Endothelial cell (in vitro differentiated cells): ENCODE data around the gene ZNF219. TPM values are rescaled to one million over a fixed set of nuclear protein-coding genes. Genes with fewer than 3 reads are reported as not detected.

Experiments used
- DNase-seq: peaks from one replicate; pipeline ENCODE4 v3.0.0; 2021; ENCODE audit warnings: low spot score
- H3K27ac Mint-ChIP-seq: one replicate; pipeline ENCODE4 v1.8.0; 2021; ENCODE audit warnings: mixed read lengths, inconsistent platforms; ENCODE audit not compliant: unreplicated experiment
- H3K27me3 Mint-ChIP-seq: one replicate; pipeline ENCODE4 v1.8.0; 2021; ENCODE audit warnings: mild to moderate bottlenecking, moderate library complexity, mixed read lengths, inconsistent platforms; ENCODE audit not compliant: unreplicated experiment
- H3K36me3 Mint-ChIP-seq: one replicate; pipeline ENCODE4 v1.8.0; 2021; ENCODE audit warnings: mild to moderate bottlenecking, low read depth, mixed read lengths, inconsistent platforms; ENCODE audit not compliant: unreplicated experiment
- H3K4me1 Mint-ChIP-seq: one replicate; pipeline ENCODE4 v1.8.0; 2021; ENCODE audit warnings: mild to moderate bottlenecking, mixed read lengths, inconsistent platforms; ENCODE audit not compliant: unreplicated experiment
- H3K4me3 Mint-ChIP-seq: one replicate; pipeline ENCODE4 v1.8.0; 2021; ENCODE audit warnings: mild to moderate bottlenecking, mixed read lengths, inconsistent platforms; ENCODE audit not compliant: unreplicated experiment
- H3K9me3 Mint-ChIP-seq: one replicate; pipeline ENCODE4 v1.8.0; 2021; ENCODE audit warnings: mixed read lengths, inconsistent platforms; ENCODE audit not compliant: unreplicated experiment
- total RNA-seq: library from RNA; stranded (reverse); fragmentation: NEBNext Ultra II Directional; extraction: Animal tissue kit (Norgen Biotek cat#: 25700); gene quantifications from one replicate; pipeline ENCODE4 v1.2.1, GENCODE V29; 2021; ENCODE audit not compliant: unreplicated experiment
- TF ChIP-seq, protein P1 (sequence below): fragments of 200-600 bp; sonication (generic); IDR thresholded peaks from one replicate; pipeline ENCODE4 v1.5.0; 2021; ENCODE audit warnings: antibody characterized with exemption; ENCODE audit not compliant: unreplicated experiment

Gene ZNF219
- total RNA-seq, 1 donor from 2014 or later: 27.0 TPM

DNA sequence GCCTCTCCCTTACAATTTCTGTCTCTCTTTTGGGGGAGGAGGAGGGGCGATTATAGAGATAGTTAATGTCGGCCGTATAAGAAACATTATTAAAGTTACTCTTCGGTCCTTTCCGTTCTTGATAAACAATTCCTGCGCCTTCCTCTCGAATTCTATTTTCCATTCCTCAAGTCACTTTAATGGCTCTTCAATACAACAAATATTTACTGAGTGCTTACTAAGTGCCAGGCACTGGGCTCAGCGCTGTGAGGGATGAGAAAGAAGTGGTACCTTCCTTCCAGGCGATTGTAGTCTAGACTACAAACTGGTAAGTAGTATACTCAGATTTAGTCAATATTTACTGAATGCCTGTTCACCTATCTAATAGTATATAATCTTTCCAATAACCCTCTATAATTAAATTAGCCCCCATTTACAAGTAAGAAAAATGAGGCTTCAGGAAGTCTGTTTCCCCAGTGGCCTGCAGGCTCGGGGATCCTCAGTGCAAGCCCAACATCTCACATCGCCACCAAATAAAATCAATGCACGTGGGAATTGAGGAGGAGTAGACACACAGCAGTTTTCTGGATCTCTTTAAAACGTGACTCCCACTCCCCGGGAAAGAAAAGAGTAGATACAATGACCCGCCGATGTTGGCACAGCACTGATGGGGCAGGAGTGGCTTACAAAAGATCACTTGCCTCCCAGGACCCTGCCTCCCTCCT lies 589 bp upstream of the ZNF219 start:
- Mint-ChIP-seq H3K36me3 (peaks cover 4% of the 10 kb centered on the region), H3K27me3 (peaks cover 8% of the 10 kb centered on the region), H3K4me3 (peak overlapping the region; percentile 94), H3K9me3 (no peaks in the 10 kb centered on the region), H3K4me1 (peaks cover 33% of the 10 kb centered on the region), H3K27ac (peak overlapping the region; percentile 82)
- no peak for DNase-seq
- TF ChIP-seq, protein P1, sequence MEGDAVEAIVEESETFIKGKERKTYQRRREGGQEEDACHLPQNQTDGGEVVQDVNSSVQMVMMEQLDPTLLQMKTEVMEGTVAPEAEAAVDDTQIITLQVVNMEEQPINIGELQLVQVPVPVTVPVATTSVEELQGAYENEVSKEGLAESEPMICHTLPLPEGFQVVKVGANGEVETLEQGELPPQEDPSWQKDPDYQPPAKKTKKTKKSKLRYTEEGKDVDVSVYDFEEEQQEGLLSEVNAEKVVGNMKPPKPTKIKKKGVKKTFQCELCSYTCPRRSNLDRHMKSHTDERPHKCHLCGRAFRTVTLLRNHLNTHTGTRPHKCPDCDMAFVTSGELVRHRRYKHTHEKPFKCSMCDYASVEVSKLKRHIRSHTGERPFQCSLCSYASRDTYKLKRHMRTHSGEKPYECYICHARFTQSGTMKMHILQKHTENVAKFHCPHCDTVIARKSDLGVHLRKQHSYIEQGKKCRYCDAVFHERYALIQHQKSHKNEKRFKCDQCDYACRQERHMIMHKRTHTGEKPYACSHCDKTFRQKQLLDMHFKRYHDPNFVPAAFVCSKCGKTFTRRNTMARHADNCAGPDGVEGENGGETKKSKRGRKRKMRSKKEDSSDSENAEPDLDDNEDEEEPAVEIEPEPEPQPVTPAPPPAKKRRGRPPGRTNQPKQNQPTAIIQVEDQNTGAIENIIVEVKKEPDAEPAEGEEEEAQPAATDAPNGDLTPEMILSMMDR: no peak

DNA sequence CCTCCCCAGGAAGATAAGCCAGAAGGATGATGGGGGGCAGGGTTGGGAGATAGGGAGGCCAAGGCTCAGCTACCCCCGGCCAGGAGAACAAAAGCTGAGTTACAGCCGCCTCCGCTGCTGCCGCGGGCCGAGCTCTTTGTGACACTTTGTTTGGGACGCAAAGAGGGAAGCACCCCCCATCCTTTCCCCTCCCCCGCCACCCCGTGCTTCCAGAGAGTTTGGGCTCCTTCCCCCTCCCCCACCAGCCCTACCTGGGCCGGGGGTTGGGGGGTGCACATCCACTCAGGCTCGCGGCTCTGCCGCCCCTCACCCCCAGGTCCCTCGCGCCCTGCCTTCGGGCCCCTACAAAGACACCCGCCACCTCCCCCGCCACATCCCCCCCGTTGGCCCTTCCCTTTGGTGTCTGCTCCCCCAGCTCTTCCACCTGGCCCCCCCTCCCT lies 799 bp downstream of the ZNF219 start:
- TF ChIP-seq, protein P1: no peak
- Mint-ChIP-seq H3K9me3 (no peaks in the 10 kb centered on the region), H3K36me3 (peaks cover 4% of the 10 kb centered on the region), H3K4me3 (peak overlapping the region; percentile 93), H3K27ac (peak overlapping the region; percentile 84), H3K4me1 (peaks cover 32% of the 10 kb centered on the region), H3K27me3 (peaks cover 8% of the 10 kb centered on the region)
- no peak for DNase-seq

DNA sequence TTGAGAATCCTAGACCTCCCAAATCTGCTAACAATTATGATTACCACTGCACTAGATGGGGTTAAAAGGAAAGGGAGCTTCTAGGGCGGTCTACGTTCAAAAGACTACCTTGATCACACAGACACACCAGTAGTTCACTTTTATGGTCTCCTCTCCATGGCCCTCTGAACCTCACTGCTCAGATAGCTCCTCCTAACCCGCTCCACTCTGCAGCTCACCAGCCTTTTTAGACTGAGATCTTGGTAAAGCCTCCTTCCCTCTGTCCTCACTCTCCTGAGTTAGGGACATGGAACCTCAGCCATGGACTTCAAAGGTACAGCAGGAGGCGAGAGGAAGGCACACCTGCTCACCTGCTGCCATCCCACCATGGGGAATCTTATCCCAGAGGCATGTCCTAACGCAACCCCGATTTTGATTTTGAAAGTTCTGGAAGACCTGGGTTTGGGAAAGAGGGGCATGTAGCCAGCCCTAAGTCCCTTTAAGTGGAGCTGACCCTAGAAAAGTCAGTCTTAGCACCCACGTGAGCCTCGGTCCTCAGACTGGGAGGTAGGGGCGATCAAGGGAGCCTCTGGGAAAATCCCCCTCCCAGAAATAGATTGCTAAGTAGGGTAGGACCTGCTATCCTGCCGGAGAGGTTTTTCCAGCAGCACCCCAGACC lies 1.3 kb downstream of the ZNF219 start:
- TF ChIP-seq, protein P1: no peak

DNA sequence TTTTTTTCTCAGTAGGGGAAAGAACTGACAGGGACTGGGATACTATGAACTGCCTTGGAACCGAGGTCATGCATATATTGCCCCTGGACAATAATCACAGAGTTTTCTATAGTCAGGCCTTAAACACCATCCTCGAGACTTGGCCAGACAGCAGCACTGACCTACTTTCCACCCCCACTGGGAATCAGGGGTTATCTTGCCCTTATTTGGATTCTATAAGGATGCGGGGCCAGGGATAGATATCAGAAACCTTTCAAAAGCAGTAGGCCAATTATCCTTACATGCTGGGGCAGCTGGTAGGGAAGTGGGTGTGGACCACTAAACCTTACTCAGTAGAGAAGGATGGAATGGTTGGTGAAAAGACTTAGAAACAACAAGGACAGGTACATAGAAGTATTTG lies 2.0 kb downstream of the ZNF219 start:
- no peak overlapping the region for H3K4me3 Mint-ChIP-seq
- no peak overlapping the region for H3K27ac Mint-ChIP-seq
- TF ChIP-seq, protein P1: no peak
- no peak for DNase-seq
- peaks cover 7% of the 10 kb centered on the region for H3K36me3 Mint-ChIP-seq
- no peaks in the 10 kb centered on the region for H3K9me3 Mint-ChIP-seq
- peaks cover 27% of the 10 kb centered on the region for H3K4me1 Mint-ChIP-seq
- peaks cover 10% of the 10 kb centered on the region for H3K27me3 Mint-ChIP-seq

More for the DNA sequence above, 1.3 kb downstream of the ZNF219 start:
- H3K27ac Mint-ChIP-seq: peak overlapping the region; percentile 84
- no peak for DNase-seq
- H3K9me3 Mint-ChIP-seq: no peaks in the 10 kb centered on the region
- H3K4me3 Mint-ChIP-seq: peak overlapping the region; percentile 93
- peaks cover 4% of the 10 kb centered on the region for H3K36me3 Mint-ChIP-seq
- H3K27me3 Mint-ChIP-seq: peaks cover 8% of the 10 kb centered on the region
- peaks cover 27% of the 10 kb centered on the region for H3K4me1 Mint-ChIP-seq
